Measurements from ENCODE around the gene MACROD1. TPM values are rescaled to one million over a fixed set of nuclear protein-coding genes. Genes with fewer than 3 reads are reported as not detected.

MACROD1 gene
- total and polyA plus RNA-seq, 2 donors (not counting 3 experiments of a cell fraction or from before 2014, with no cell fraction given) = 11.0 to 16.2 TPM

DNA sequence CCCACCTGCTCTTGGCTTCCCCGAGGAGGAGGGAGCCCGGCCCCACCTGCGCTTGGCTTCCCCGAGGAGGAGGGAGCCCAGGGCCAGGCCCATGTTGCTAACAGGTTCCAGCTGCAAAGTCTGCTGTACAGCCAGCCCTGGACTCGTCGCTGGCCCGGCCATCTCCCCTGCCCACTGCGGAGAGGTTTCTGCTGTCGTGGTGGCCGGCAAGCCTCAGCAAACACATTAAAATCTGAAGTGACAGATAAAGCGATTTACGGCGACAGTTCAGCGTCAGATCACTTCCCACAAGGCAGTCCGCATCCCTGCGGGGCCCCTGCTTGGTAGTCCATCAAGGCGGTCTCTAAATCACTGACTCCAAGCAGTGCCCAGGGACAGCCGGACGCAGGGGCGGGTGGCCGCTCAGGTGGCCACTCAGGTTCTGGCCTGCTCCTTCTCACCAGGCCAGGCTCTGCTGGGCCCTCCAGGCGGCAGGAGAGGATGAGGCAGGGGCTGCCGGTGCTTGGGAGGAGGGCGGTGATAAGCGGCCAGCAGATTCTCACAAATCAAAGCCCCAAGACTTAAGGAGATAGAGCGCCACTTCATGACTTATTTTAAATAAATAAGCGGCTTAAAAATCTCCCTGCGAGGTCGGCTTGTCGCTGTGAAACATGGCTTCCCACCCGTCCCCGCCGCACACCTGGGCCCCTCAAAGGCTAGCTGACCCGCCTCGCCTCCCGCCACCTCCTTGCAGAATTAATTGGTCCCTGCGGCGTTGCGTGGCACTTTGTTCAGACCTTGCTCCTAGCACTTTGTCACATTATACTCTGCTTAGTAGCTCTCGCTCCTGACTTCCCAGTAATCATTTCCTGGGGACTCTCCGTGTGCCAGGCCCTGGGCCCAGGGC is 21.1 kb downstream of the MACROD1 start:
- Histone ChIP-seq H3K9me1 (replicated peaks; ENCODE audit: control insufficient read depth, extremely low read depth, insufficient read depth, low read length) (no peaks in the 10 kb centered on the region), H3K4me1 (ENCODE audit: control insufficient read depth, extremely low read depth, insufficient read depth, low read length) (no peaks in the 10 kb centered on the region), H3K4me3 (replicated peaks in 1 of 3; ENCODE audit: insufficient read depth in 1 of 3, low read depth in 1 of 3, low read length in 3 of 3) (no peak overlapping the region), H4K20me1 (replicated peaks; ENCODE audit: control insufficient read depth, extremely low read depth, insufficient read depth, low read length) (no peaks in the 10 kb centered on the region), H3K27me3 (ENCODE audit: control insufficient read depth in 2 of 2, insufficient read depth in 2 of 2, low read length in 2 of 2) (no peaks in the 10 kb centered on the region), H3K9ac (replicated peaks; ENCODE audit: extremely low read depth, insufficient read depth, low read length) (no peak overlapping the region), H3K4me2 (ENCODE audit: insufficient read depth, low read length) (no peak overlapping the region), H3K79me2 (ENCODE audit: control insufficient read depth, insufficient read depth, low read length) (no peaks in the 10 kb centered on the region), H3K27ac (ENCODE audit: insufficient read depth, low read depth, low read length) (no peak overlapping the region), H3K36me3 (ENCODE audit: control insufficient read depth in 2 of 2, extremely low read depth in 1 of 2, insufficient read depth in 2 of 2, low read length in 2 of 2) (no peaks in the 10 kb centered on the region), H3K9me3 (replicated peaks; ENCODE audit: control insufficient read depth, insufficient read depth, low read length) (no peaks in the 10 kb centered on the region), H2AFZ (ENCODE audit: low read depth, low read length) (no peak overlapping the region)
- FAIRE-seq = no peak
- intact Hi-C loops (cut with micrococcal nuclease) = loop anchor here (5.0 kb wide), 2 partner anchors 53 to 228 kb away; partner anchors contain the start of gene RCOR2
- no peak for DNase-seq (ENCODE audit: low read depth, low spot score)
- TF ChIP-seq, protein P1, sequence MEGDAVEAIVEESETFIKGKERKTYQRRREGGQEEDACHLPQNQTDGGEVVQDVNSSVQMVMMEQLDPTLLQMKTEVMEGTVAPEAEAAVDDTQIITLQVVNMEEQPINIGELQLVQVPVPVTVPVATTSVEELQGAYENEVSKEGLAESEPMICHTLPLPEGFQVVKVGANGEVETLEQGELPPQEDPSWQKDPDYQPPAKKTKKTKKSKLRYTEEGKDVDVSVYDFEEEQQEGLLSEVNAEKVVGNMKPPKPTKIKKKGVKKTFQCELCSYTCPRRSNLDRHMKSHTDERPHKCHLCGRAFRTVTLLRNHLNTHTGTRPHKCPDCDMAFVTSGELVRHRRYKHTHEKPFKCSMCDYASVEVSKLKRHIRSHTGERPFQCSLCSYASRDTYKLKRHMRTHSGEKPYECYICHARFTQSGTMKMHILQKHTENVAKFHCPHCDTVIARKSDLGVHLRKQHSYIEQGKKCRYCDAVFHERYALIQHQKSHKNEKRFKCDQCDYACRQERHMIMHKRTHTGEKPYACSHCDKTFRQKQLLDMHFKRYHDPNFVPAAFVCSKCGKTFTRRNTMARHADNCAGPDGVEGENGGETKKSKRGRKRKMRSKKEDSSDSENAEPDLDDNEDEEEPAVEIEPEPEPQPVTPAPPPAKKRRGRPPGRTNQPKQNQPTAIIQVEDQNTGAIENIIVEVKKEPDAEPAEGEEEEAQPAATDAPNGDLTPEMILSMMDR (IDR thresholded peaks at IDR 0.05; ENCODE audit: extremely low read depth in 1 of 2, insufficient read depth in 1 of 2, low read depth in 1 of 2, low read length in 2 of 2) = no peak
- TF ChIP-seq JUN (IDR thresholded peaks at IDR 0.05; ENCODE audit: borderline replicate concordance, insufficient read depth, insufficient read length, low read depth) (no peak), POLR2AphosphoS5 (IDR thresholded peaks at IDR 0.05; ENCODE audit: insufficient read depth, low read depth, low read length) (no peak), GATA2 (IDR thresholded peaks at IDR 0.05; ENCODE audit: insufficient read depth, insufficient read length, low read depth, low read length) (no peak)
- TF ChIP-seq, protein P2, sequence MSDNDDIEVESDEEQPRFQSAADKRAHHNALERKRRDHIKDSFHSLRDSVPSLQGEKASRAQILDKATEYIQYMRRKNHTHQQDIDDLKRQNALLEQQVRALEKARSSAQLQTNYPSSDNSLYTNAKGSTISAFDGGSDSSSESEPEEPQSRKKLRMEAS (IDR thresholded peaks at IDR 0.05; ENCODE audit: insufficient read depth, insufficient read length) = no peak
- no TSS peak for BruUV-seq (replicated peaks)
- ChIA-PET POLR2A (no interaction called here), CTCF (interaction anchor here (1.2 to 4.0 kb wide), 2 partner anchors 144 to 145 kb away, joined by 5 to 93 read pairs; no protein-coding TSS in a partner anchor)
- dilution Hi-C loops (cut with MboI; ENCODE audit: extremely low pct_ligation_motif_present, low sequenced_read_pairs) = no loop called here

Measured in endothelial cell of umbilical vein (primary cell).